NB4 (cell line): ENCODE data around the gene SYT14.

Experiments used
- CTCF ChIP-seq: IDR thresholded peaks from one replicate; pipeline ENCODE4 v1.5.1; 2012; ENCODE audit warnings: low read depth, low read length
- MAX ChIP-seq: IDR thresholded peaks from 2 replicates; pipeline ENCODE4 v1.6.1; 2011; ENCODE audit warnings: low read depth, low read length
- POLR2A ChIP-seq: IDR thresholded peaks from 2 replicates; pipeline ENCODE4 v1.6.1; 2011; ENCODE audit warnings: mild to moderate bottlenecking; ENCODE audit not compliant: insufficient read length; ENCODE audit errors: extremely low read depth

GRCh38 chr1:210123383-210123782 is 185.4 kb downstream of the SYT14 start:
- TF ChIP-seq POLR2A (no peak), CTCF (no peak), MAX (no peak)
